Measurements from ENCODE around the gene RAB1A.

Gene RAB1A

DNA sequence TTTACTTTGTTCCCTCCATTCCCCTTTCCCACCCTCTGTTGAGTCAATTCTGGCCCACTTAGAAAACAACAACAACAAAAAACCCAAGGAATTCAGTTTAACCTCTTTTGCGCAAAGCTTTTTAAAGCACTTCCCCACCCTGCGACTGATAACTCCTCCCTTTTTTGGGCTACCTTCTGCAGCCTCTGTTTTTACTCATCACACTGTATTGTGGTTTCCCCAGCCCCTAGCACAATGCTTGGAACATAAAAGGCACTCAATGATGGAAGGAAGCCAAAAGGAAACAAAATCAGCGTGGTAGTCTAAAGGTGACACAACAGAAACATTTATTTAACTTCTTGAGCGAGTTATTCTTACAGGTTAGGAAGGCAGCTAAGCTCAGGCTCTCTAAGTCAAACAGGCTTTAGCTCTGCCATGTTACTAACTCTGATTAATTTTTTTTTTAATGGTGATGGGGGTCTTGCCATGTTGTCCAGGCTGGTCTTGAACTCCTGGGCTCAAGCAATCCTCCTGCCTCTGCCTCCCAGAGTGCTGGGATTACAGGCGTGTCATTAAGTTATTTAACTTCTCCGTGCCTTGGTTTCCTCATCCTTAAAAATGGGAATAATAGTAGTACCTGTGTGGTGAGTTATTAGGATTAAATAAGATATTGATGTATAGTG, 72.4 kb downstream of the RAB1A start:
- peak; percentile 58 for DNase-seq

DNA sequence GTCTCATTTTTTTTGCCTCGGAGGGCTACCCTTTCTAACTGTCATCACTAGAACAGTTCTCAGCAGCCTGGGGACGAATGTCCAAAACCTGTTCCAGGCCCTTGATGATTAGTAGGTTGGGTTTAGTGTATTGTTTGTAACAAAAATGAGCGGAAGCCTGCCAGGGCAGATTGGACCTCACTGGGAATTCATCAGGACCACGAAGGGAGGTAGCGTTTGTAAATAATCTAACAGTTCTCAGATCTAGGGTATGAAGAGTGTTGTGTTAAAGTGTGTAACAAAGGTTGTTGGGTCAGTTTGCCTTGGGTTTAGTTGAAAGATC, 72.9 kb downstream of the RAB1A start:
- no peak for DNase-seq

DNA sequence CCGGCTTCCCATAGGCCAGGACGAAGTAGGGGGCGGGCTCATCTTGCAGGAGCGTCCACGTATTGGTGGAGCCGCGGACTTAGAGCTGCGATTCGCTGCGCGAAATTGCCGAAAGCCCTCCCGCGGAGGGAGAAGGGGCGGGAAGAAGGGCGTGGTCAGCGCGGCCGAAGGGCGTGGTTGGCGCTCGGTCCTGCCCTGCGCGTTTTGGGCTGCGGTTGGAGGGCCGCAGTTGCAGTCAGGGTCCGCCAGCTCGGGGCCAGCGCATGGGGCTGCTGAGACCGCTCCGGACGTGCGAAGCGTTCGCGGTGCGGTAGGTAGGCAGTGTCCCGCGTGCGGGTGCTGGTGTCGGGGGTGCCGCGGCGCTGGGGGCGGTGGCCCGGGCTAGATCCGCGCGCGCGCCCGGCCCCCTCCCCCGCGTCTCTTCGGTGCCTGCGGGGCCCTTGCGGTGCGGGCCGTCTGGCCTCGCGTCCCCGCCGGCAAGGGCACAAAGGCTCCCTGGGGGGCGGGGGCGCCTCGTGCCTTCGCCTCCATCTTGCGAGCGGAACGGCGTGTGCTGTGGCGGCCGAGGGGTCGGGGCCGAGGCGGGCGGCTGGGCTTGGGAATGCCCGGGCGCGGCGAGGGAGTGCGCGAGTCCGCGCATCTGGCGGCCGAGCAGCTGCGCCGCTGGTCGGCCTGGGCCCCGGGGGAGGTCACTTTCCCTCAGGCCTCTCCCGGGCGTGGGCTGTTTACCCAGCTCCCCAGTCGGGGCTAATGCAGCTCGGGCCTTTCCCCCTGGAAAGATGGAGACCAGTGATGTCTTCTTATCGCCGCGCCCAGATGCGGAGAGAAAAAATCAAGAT, 73.5 kb downstream of the RAB1A start, which contains the start of gene CEP68:
CEP68 (plus strand) TSS at position 202 of the 839 bp plus-strand sequence. CDS start 13,029 bp downstream, outside the sequence.
- DNase-seq = peak; percentile 97

DNA sequence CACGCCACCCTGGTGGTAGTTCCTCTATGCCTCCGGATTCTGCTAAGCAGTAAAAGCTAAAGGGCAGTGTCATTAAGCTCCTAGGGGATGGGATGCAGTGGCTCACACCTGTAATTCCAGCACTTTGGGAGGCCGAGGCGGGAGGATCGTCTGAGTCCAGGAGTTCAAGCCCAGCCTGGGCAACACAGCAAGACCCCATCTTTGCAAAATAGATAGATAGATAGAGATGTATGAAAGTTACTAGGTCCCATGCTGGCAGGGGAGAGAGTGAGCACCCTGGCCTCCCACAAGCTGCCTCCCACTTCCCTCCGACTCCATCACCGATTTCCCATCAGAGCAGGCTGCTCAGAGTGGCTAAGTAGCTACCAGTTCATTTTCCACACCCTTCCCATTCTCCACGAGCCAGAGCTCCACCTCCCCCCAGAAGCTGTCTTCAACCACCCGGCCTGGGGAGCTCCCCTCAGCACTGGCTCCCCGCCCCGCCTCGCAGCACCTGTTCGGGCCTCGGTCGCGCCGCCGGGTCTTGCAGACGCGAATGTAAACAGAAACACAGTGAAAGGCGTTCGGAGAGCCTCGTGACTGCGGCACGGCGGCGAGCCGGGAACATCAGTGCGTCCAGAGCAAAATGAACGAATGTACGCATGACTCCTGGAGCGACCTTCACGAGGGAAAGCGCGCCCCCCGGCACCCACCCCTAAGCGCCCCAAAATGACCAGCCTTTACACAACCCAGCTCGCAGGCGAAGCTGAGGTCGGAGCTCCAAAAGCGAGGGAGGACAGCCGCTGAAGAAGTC, 74.3 kb downstream of the RAB1A start:
- DNase-seq = peak; percentile 72

DNA sequence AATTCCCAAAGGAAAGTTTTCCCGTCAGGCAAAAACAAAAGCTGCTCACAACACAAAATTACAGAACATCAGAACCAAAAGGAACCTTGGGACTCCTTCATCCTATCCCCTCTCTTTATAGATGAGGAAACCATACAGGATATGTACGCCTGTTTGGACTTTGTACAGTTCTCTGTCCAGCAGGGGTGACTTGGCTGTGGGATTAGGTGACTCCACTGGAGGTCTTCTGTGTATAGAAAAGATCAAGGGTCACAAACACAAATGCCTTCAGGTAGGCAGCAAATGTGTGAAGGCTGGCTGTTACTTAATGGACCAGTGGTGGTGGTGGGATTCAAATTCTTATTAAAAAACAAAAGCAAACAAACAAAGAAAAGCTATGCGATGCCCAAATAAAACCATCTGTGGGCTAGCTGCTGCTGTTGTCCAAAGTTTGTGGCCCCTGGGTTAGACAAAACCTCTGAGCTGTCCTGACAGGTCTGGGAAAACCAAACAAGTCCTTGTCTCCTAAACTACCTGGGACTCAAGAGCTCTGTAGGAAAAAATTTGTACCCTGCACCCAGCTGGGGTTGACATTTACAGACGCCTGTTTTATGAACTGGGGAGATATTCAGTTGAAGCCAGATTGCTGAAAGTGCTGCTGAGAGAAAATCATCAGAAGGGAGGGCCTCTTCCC, 75.0 kb downstream of the RAB1A start:
- no peak for DNase-seq

DNA sequence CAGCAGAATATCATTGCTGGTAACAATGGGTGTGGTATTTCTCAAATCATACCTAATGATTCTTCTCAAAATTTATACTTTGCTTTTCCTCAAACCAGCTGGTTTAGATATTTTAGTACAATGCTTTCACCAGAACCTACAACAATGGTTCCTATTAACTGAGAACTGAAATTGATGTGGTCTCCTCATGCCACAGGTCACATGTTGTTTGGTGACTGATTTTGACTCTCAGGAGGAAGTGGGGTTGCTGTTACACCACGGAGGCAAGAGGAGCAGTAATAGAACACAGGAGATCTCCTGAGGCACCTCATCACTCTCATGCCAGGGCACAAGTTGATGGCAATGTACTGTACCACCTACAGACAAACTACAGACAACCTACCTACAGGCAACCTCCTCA, 76.7 kb downstream of the RAB1A start:
- DNase-seq = no peak

DNA sequence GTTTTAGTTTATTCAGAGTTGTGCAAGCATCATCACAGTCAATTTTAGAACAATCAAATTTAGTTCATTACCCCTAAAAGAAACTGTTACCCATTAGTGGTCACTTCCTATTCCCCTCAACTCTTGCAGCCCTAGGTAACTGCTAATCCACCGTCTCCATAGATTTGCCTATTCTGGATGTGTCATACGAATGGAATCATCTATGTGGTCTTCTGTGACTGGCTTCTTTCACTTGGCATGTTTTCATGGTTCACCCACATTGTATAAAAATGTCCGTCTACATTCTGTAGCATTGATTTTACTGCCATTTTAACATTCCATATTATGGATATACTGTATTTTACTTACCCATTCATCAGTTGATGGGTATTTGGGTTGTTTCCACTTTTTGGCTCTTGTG, 79.0 kb downstream of the RAB1A start:
- no peak for DNase-seq

DNA sequence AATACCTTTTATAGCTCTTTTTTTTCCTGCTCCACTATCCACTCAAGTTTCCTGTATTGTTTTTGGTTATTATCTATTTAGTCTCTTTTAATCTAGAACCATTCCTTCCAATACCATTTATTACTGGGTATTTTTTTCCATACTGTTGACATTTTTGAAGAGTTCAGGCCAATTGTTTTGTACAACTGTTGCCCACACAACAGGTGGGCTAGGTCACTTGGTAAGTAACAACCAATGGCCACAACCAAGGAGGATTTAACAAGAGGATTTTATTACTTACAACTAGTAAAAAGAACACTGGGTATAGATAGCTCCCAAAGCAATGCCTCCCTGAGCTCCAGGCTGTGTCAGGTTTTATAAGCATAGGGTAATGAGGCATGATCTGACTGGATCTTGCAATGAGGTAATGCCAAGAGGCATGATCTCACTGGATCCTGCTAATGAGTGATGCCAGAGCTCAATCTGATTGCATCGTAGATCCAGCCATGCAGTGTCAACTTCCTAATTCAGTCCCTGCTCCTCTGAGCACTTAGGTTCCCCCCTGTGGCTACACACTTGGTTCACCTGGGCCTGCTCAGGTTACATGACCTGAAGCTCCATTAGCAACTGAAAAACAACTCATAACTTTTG, 80.8 kb downstream of the RAB1A start:
- no peak for DNase-seq

DNA sequence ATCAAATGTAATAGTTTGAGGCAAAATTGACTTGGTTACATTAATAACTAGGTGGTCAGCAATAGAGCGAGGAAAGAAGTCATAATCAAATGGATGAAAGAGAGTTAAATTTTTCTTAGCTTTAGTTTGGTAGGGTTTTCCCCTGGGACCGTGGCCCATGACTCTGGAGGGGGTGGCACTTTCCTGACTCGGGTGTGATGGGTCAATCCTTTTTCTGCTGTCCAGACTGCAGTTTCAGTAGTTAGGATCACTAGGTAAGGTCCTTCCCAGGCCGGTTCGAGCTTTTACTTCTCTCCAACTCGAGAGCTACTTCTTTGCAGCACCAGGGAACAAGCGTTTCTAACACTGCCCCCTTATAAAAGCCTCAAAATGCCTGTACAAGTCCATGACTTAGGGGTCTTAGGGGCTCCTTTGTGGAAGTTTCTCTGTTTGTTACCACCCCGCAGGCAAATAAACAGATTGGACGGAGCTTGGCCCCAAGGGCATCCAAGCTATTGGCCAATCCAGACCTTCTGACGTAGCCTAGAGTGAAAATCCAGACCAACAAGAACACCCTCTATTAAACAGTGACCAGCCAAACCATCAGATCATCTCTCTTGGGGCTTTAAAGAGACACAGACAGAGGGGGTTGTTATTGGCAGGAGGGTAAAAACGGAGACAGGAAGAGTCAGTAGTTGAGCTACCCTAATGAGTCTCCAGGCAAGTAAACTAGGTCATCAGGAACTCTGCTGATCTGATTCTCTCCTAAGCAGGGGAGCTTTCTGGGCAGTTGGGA, 83.1 kb downstream of the RAB1A start:
- no peak for DNase-seq

DNA sequence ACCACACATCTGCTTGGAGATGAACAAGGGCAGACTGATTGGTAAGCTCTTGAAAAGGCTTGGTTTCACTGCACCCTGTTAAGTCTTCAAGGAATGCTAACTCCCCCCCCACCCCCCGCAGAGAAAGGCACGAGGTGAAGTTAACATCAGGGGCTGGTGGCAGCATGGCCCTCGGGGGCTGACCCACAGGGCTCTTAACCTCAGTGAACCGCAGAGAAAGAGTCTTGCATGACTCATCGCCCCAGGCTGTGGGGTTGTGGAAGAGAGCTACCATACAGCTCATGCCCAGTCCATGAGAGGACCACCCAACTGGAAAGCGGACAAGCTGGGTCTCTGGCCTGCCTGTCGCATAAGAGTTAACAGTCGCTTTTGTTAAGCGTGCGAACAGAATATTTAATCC, 84.3 kb downstream of the RAB1A start:
- no peak for DNase-seq

DNA sequence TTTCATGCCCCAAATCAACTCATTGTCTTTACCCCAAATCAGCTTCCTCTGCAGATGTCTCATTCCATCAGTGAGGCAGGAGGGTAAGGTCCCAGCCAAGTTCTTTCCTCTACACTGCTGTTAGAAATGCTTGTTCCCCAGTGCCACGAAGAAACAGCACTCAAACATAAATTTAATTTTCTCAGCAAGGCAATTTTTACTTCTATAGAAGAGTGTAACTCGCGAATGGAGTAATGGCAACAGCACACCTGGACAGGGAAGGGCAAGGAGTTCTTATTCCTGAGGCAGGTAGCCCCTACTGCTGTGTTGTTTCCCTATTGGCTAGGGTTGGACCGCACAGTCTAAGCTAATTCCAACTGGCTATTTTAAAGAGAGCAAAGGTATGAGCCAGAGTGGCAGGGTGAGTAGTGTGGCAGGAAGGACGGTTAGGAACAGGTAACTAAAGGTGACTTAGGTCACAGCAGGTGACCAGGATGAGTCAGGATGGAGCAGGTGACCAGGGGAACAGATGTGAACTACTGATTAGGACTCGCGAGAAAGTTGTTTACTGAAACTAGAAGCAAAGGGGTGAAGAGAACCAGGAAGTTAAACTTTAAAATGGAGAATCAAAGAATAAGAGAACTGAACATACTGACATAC, 85.7 kb downstream of the RAB1A start:
- DNase-seq = no peak

DNA sequence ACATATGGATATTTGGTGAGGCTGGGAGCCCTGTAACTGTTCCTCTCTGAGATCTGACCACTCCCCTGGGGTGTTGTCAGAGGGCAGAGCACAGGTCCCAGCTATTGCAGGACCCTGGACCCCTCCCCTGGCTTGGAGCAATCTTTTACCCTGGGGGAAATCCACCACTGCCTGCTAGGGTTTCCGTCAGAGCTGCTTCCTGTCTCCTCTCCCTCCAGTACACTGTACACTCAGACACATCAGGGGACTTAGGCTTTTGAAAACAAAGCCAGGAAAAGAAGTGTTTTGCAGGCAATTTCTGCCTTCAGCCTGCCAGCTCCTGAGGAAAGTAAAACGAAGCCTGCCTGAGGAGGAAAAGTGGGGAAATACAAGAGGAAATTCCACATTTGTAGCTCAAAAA, 86.9 kb downstream of the RAB1A start:
- DNase-seq = no peak

DNA sequence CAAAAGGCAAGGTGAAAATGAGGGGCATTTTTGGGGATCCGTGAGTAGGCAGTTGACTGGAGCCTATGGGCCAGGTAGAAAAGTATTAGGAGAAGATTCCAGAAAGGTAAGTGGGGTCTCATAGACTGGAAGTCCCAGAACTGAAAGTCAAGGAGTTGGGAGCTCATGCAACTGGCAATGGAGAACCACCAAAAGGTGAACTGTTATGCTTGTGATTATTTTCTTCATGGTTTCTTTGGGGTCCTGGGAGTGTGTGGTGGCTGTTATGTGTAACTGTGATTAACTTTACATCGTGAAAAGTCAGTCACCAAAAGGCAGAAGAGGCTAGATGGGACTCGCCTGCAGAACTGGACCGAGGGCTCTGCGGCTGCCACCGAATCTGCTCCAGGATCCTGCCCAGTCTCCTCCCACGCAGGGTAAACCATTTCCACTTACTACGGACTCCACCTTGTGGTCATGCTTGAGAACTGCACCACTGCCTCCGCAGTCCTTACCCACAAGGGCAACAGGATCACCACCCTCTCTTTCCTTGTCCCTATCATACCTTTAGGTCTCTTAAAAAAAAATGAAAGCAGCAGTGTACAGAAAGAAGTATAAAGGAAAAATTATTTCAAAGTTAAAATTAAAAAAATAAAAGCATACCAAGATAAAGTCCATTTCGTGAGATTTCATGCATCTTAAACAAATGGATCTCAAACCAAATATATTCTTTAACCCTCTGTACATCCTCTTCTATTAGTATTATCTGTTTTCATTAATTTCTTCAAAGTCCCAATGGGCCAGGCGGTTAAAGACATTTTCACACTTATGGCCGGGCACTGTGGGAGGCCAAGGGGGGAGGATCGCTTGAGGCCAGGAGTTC, 89.3 kb downstream of the RAB1A start:
- peak; percentile 72 for DNase-seq

DNA sequence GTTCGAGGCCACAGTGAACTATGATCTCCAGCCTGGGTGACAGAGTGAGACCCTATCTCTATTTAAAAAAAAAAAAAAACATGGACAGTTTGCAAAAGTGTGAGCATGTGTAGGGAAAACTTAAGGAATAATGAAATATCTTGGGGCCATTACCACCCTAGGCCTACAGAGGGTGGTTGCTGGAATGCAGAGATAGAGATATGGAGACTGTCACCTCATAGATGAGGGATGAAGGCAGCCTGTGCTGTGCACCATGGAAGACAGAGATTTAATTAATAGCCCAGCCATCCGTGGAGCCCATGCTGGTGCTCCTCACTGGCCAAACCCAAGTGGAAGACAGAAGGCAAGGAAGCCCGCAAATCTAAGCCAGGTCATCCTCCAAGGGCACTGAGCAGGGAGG, 90.3 kb downstream of the RAB1A start:
- no peak for DNase-seq

DNA sequence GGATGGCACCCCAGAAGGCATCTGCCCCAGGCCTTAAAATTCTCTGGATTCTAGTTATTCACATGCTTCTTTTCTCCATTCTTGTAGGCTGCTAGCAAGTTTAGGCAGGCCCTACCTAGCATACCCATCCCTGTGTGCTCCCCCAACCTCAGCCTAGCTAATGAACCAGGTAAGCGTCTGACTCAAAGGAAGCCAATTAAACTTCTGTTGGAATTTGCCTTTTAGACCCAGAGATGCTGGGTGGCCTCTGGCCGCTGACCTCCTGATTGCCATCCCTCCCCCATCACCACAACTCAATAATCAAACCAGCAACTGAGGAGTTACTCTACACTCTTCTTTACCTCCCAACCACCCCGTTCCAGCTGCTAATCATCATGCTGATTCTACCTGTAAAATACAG, 92.7 kb downstream of the RAB1A start:
- DNase-seq = no peak

Measured in activated naive CD4-positive, alpha-beta T cell treated with anti-CD3 and anti-CD28 coated beads, Interleukin-2, amount 50 U/mL, for 16 hours (primary cell).